Measurements from ENCODE around the gene RAP1GAP.

DNA sequence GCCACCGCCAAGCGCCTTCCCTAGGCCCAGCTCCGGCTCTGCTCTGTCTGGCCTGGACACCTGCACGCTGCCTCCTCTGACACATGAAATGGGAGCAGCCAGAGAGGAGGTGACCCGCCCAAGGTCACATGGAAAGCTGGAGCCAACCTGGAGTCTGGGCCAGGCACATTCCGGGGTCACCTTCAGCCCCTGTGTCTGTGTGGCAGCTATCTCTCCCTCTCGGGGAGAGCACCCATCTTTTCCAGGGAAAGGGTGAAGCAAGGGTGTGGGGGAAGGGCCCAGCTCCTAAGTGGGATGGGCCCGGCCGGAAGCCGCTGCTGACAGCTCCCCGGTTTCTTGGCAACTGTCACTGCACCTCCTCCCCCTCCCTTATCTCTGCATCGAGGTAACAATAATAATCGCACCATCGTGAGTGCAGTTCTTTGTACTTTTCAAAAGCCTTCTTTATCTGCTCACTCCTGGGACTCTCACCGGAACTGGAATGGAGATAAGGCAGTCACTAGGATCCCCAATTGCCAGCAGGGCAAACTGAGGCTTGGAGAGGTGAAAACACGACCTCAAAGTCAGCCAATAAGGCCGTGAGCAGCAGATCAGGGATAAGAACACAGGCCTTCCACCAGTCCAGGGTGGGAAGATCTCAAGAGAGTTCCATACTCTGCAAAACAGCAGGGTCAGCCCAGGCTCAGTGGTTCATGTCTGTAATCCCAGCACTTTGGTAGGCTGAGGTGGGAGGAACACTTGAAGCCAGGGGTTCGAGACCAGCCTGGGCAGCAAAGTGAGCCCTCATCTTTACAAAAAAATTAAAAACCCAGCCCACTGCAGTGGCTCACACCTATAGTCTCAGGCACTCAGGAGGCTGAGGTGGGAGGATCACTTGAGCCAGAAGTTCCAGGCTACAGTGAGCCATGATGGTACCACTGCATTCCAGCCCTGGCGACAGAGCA, 36.9 kb downstream of the RAP1GAP start:
- TF ChIP-seq, protein P1, sequence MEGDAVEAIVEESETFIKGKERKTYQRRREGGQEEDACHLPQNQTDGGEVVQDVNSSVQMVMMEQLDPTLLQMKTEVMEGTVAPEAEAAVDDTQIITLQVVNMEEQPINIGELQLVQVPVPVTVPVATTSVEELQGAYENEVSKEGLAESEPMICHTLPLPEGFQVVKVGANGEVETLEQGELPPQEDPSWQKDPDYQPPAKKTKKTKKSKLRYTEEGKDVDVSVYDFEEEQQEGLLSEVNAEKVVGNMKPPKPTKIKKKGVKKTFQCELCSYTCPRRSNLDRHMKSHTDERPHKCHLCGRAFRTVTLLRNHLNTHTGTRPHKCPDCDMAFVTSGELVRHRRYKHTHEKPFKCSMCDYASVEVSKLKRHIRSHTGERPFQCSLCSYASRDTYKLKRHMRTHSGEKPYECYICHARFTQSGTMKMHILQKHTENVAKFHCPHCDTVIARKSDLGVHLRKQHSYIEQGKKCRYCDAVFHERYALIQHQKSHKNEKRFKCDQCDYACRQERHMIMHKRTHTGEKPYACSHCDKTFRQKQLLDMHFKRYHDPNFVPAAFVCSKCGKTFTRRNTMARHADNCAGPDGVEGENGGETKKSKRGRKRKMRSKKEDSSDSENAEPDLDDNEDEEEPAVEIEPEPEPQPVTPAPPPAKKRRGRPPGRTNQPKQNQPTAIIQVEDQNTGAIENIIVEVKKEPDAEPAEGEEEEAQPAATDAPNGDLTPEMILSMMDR (IDR thresholded peaks at IDR 0.05): no peak
- TF ChIP-seq POLR2A (IDR thresholded peaks at IDR 0.05): no peak

All from vagina (tissue), 2 donors.